K562 (cell line): ENCODE data around the gene TLR8. TPM values are rescaled to one million over a fixed set of nuclear protein-coding genes. Genes with fewer than 3 reads are reported as not detected.

ENCODE experiments used
- CCNT2 ChIP-seq: IDR thresholded peaks from 2 replicates; pipeline ENCODE4 v1.6.1; 2011; ENCODE audit warnings: borderline replicate concordance, low read depth, mild to moderate bottlenecking, moderate library complexity, mixed read lengths, low read length; ENCODE audit not compliant: insufficient read length; ENCODE audit errors: extremely low read depth
- CHD4 ChIP-seq: fragments of 200-600 bp; sonication (generic); IDR thresholded peaks from 3 replicates; pipeline ENCODE4 v1.6.1; 2012; ENCODE audit warnings: low read depth, mild to moderate bottlenecking, mixed read lengths, low read length, inconsistent platforms; ENCODE audit not compliant: insufficient read depth, insufficient replicate concordance, poor library complexity, severe bottlenecking
- EP400 ChIP-seq: fragments of 450-650 bp; IDR thresholded peaks from 2 replicates; pipeline ENCODE4 v1.6.1; 2017; ENCODE audit warnings: antibody characterized with exemption, mild to moderate bottlenecking, moderate library complexity
- ERF ChIP-seq: fragments of 450-650 bp; formaldehyde crosslinking; IDR thresholded peaks from 2 replicates; pipeline ENCODE4 v1.4.0; 2020; ENCODE audit warnings: mild to moderate bottlenecking, mixed read lengths
- GATAD2B ChIP-seq: fragments of 450-650 bp; IDR thresholded peaks from 2 replicates; pipeline ENCODE4 v1.6.1; 2017; ENCODE audit warnings: mild to moderate bottlenecking, borderline replicate concordance
- HINFP ChIP-seq: fragments of 450-650 bp; conservative IDR thresholded peaks from 2 replicates; pipeline ENCODE4 v1.6.1; 2016; ENCODE audit warnings: missing genetic modification characterization, low read depth, mild to moderate bottlenecking, control low read depth, missing compliant biosample characterization
- HNRNPH1 ChIP-seq: fragments of 200-400 bp; formaldehyde crosslinking; optimal IDR thresholded peaks from 2 replicates; pipeline ENCODE3; 2017; ENCODE audit warnings: low read depth, mild to moderate bottlenecking, low read length, moderate library complexity
- ID3 ChIP-seq, 2 experiments: fragments of 250-450 bp in 1 of 2; fragments of 450-650 bp in 1 of 2; sonication (Bioruptor Pico) in 1 of 2; IDR thresholded peaks; 2 replicates each; pipeline versions ENCODE4 v1.6.1 to v1.8.0; 2016 to 2021; ENCODE audit warnings: mild to moderate bottlenecking in 2 of 2, moderate library complexity in 2 of 2, missing compliant biosample characterization in 1 of 2, missing genetic modification characterization in 1 of 2
- KDM5B ChIP-seq: fragments of 200-600 bp; sonication (generic); IDR thresholded peaks from 2 replicates; pipeline ENCODE4 v1.6.1; 2012; ENCODE audit warnings: low read depth, mild to moderate bottlenecking, moderate library complexity, low read length, control low read depth, inconsistent platforms; ENCODE audit not compliant: insufficient replicate concordance
- NFXL1 ChIP-seq: fragments of 450-650 bp; formaldehyde crosslinking; IDR thresholded peaks from 2 replicates; pipeline ENCODE4 v1.4.0; 2021; ENCODE audit warnings: mild to moderate bottlenecking
- NFYB ChIP-seq: IDR thresholded peaks from 2 replicates; pipeline ENCODE4 v1.6.1; 2011; ENCODE audit warnings: mild to moderate bottlenecking, moderate library complexity; ENCODE audit not compliant: insufficient read length; ENCODE audit errors: extremely low read depth
- NRF1 ChIP-seq, 2 experiments: fragments of 450-650 bp; IDR thresholded peaks in 1 of 2; conservative IDR thresholded peaks in 1 of 2; 2 replicates each; pipeline ENCODE4 v1.6.1; 2014; ENCODE audit warnings: mild to moderate bottlenecking in 2 of 2
- POLR2G ChIP-seq: fragments of 200-400 bp; formaldehyde crosslinking; IDR thresholded peaks from 2 replicates; pipeline ENCODE4 v1.6.1; 2017; ENCODE audit warnings: low read depth, mild to moderate bottlenecking, antibody characterized with exemption, low read length, moderate library complexity
- SIN3B ChIP-seq: fragments of 450-650 bp; IDR thresholded peaks from 2 replicates; pipeline ENCODE4 v1.6.1; 2017; ENCODE audit warnings: low read depth, mild to moderate bottlenecking, moderate library complexity
- SPI1 ChIP-seq: IDR thresholded peaks from 2 replicates; pipeline ENCODE4 v1.6.1; 2011; ENCODE audit warnings: low read depth, low read length, control low read depth, borderline replicate concordance
- SREBF1 ChIP-seq: fragments of 150-350 bp; IDR thresholded peaks from 2 replicates; pipeline ENCODE4 v1.6.1; 2014; ENCODE audit warnings: antibody characterized with exemption, low read depth, low read length, borderline replicate concordance
- TCFL5 ChIP-seq: fragments of 250-450 bp; sonication (Bioruptor Pico); conservative IDR thresholded peaks from 2 replicates; pipeline ENCODE4 v1.6.1; 2021; ENCODE audit warnings: mild to moderate bottlenecking, moderate library complexity, matching md5 sums
- ZNF830 ChIP-seq: fragments of 250-450 bp; sonication (Bioruptor Pico); IDR thresholded peaks from 2 replicates; pipeline ENCODE4 v1.5.0; 2021; ENCODE audit warnings: mild to moderate bottlenecking
- polyA plus RNA-seq, 8 experiments: library from polyadenylated mRNA; depleted of rRNA in 4 of 8; stranded (reverse) in 5 of 8; unstranded in 3 of 8; fragments of >200 nt; fragmentation: Nextera tagmentation in 2 of 8; fragmentation: Illumina TruSeq in 1 of 8; extraction: Ambion mirVana in 2 of 8; extraction: Trizol in 1 of 8; gene quantifications; 2 replicates each; pipeline versions ENCODE4 v1.2.1 to v1.2.3, GENCODE V29; 2011 to 2014; ENCODE audit warnings: inconsistent platforms in 1 of 8, missing spikeins in 1 of 8
- total RNA-seq, 7 experiments: library from RNA; depleted of rRNA in 6 of 7; stranded (reverse); fragments of >200 nt in 6 of 7; fragmentation: Illumina TruSeq in 2 of 7; extraction: Trizol in 2 of 7; gene quantifications; 2 replicates each; pipeline versions ENCODE4 v1.2.1 to v1.2.3, GENCODE V29; 2011 to 2021; ENCODE audit warnings: low replicate concordance in 1 of 7
- TF ChIP-seq, protein P1 (sequence below): fragments of 450-650 bp; formaldehyde crosslinking; IDR thresholded peaks from 2 replicates; pipeline ENCODE4 v1.4.0; 2022; ENCODE audit warnings: missing genetic modification characterization
- TF ChIP-seq, protein P2 (sequence below): fragments of 450-650 bp; formaldehyde crosslinking; IDR thresholded peaks from 2 replicates; pipeline ENCODE4 v1.4.0; 2020; ENCODE audit warnings: mild to moderate bottlenecking, moderate library complexity
- TF ChIP-seq, protein P3 (sequence below): fragments of 250-450 bp; sonication (Bioruptor Pico); IDR thresholded peaks from 2 replicates; pipeline ENCODE4 v1.6.1; 2021; ENCODE audit warnings: mild to moderate bottlenecking

Gene TLR8
- total and polyA plus RNA-seq, 9 of the 15 experiments (the other 6 are each of a cell fraction or from before 2014, with no cell fraction given): not detected

DNA sequence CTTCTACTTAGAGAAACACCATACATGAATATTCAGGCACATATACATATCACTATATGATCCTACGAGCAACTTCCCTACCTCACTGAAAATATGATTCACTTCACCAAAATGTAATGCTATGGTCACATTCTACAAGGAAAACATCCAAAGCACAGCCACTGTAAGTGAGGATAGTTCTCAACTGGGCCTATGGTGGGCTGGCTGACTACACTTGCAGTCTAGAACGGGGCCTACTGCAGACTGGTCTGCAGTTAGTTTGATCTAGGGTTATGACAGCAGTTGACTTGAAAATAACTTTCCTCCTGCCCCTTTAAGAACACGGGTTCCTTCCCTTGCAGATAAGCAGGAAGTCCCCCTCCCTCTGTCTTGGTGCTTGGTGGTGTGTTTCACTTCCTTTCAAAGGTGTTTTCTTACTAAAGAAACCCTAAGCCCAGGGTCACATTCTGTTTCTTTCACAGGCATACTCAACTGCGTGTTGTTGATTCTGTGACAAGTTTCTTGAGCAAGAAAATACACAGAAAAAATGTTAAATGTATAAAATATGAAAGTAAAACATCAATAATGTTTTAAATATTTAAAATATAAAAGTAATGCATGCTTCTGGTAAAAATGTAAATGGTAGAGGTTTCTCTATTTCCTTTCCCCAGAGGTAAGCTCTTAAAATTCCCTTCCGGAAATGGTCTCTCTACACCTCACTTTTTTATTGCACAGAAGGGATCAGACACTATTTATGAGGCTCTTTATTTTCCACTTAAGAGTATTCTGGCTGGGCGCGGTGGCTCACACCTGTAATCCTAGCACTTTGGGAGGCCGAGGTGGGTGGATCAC, 50.5 kb downstream of the TLR8 start (continued):
- TF ChIP-seq HINFP: no peak
- TF ChIP-seq ZNF830 (CRISPR knock-in tag): no peak
- TF ChIP-seq EP400: no peak
- TF ChIP-seq NFYB: no peak
- no peak for TF ChIP-seq ID3 (CRISPR knock-in tag; IDR thresholded peaks at IDR 0.05)
- TF ChIP-seq ID3 (tag; IDR thresholded peaks at IDR 0.05): 0 out of 2 replicates have a peak, but pooled peaks have one; percentile 26
- TF ChIP-seq SREBF1: no peak
- TF ChIP-seq, protein P1, sequence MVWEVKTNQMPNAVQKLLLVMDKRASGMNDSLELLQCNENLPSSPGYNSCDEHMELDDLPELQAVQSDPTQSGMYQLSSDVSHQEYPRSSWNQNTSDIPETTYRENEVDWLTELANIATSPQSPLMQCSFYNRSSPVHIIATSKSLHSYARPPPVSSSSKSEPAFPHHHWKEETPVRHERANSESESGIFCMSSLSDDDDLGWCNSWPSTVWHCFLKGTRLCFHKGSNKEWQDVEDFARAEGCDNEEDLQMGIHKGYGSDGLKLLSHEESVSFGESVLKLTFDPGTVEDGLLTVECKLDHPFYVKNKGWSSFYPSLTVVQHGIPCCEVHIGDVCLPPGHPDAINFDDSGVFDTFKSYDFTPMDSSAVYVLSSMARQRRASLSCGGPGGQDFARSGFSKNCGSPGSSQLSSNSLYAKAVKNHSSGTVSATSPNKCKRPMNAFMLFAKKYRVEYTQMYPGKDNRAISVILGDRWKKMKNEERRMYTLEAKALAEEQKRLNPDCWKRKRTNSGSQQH (CRISPR knock-in tag): no peak
- no peak for TF ChIP-seq HNRNPH1
- no peak for TF ChIP-seq KDM5B
- TF ChIP-seq, protein P2, sequence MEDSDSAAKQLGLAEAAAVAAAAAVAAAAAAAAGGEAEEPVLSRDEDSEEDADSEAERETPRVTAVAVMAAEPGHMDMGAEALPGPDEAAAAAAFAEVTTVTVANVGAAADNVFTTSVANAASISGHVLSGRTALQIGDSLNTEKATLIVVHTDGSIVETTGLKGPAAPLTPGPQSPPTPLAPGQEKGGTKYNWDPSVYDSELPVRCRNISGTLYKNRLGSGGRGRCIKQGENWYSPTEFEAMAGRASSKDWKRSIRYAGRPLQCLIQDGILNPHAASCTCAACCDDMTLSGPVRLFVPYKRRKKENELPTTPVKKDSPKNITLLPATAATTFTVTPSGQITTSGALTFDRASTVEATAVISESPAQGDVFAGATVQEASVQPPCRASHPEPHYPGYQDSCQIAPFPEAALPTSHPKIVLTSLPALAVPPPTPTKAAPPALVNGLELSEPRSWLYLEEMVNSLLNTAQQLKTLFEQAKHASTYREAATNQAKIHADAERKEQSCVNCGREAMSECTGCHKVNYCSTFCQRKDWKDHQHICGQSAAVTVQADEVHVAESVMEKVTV (CRISPR knock-in tag): no peak
- TF ChIP-seq NFXL1 (CRISPR knock-in tag): no peak
- TF ChIP-seq ERF: no peak
- no peak for TF ChIP-seq SIN3B
- TF ChIP-seq NRF1 (conservative IDR thresholded peaks at IDR 0.05 in 1 of 2, IDR thresholded peaks at IDR 0.05 in 1 of 2): no peak
- no peak for TF ChIP-seq POLR2G
- TF ChIP-seq, protein P3, sequence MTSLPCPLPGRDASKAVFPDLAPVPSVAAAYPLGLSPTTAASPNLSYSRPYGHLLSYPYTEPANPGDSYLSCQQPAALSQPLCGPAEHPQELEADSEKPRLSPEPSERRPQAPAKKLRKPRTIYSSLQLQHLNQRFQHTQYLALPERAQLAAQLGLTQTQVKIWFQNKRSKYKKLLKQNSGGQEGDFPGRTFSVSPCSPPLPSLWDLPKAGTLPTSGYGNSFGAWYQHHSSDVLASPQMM (CRISPR knock-in tag): no peak
- TF ChIP-seq TCFL5: no peak
- no peak for TF ChIP-seq CCNT2
- no peak for TF ChIP-seq CHD4
- peak; percentile 86 for TF ChIP-seq SPI1
- no peak for TF ChIP-seq GATAD2B
